ENCODE results near the gene RHOBTB1.

RHOBTB1 gene

GRCh38 chr10:60986791-60987190 is 42.8 kb upstream of the RHOBTB1 start:
- Histone ChIP-seq H3K4me1 (ENCODE audit: low read depth, poor library complexity, severe bottlenecking) (no peaks in the 10 kb centered on the region), H2AFZ (ENCODE audit: low read depth) (no peak overlapping the region), H4K20me1 (ENCODE audit: insufficient read depth) (no peaks in the 10 kb centered on the region), H3K36me3 (ENCODE audit: insufficient read depth) (no peaks in the 10 kb centered on the region), H3K4me3 (IDR thresholded peaks at IDR 0.05; ENCODE audit: insufficient read depth, low read depth, low read length) (no peak overlapping the region), H3K27me3 (ENCODE audit: insufficient read depth, low read depth) (no peaks in the 10 kb centered on the region), H3K27ac (no peak overlapping the region), H3K9ac (no peak overlapping the region), H3K79me2 (ENCODE audit: insufficient read depth, low read depth) (no peaks in the 10 kb centered on the region), H3K4me2 (no peak overlapping the region)
- TF ChIP-seq CTCF (conservative IDR thresholded peaks at IDR 0.05; ENCODE audit: low read depth, low read length) = no peak

- H3K79me2 ChIP-seq (ENCODE audit: insufficient read depth, low read depth) = no peaks in the 10 kb centered on the region
- H3K27ac ChIP-seq = no peak overlapping the region
- H3K9ac ChIP-seq = no peak overlapping the region
- no peak overlapping the region for H3K4me2 ChIP-seq
- no peak for TF ChIP-seq CTCF (conservative IDR thresholded peaks at IDR 0.05; ENCODE audit: low read depth, low read length)
- H2AFZ ChIP-seq (ENCODE audit: low read depth) = no peak overlapping the region
- H3K27me3 ChIP-seq (ENCODE audit: insufficient read depth, low read depth) = no peaks in the 10 kb centered on the region
- H4K20me1 ChIP-seq (ENCODE audit: insufficient read depth) = no peaks in the 10 kb centered on the region
- no peaks in the 10 kb centered on the region for H3K4me1 ChIP-seq (ENCODE audit: low read depth, poor library complexity, severe bottlenecking)
- H3K36me3 ChIP-seq (ENCODE audit: insufficient read depth) = no peaks in the 10 kb centered on the region
- H3K4me3 ChIP-seq (IDR thresholded peaks at IDR 0.05; ENCODE audit: insufficient read depth, low read depth, low read length) = no peak overlapping the region
These were observed 42.0 kb upstream of the RHOBTB1 start for GRCh38 chr10:60985951-60986350.

- Histone ChIP-seq H3K9ac (no peak overlapping the region), H3K4me3 (IDR thresholded peaks at IDR 0.05; ENCODE audit: insufficient read depth, low read depth, low read length) (no peak overlapping the region), H3K4me2 (no peak overlapping the region), H3K4me1 (ENCODE audit: low read depth, poor library complexity, severe bottlenecking) (no peaks in the 10 kb centered on the region), H3K36me3 (ENCODE audit: insufficient read depth) (no peaks in the 10 kb centered on the region), H4K20me1 (ENCODE audit: insufficient read depth) (no peaks in the 10 kb centered on the region), H2AFZ (ENCODE audit: low read depth) (no peak overlapping the region), H3K79me2 (ENCODE audit: insufficient read depth, low read depth) (no peaks in the 10 kb centered on the region), H3K27me3 (ENCODE audit: insufficient read depth, low read depth) (no peaks in the 10 kb centered on the region), H3K27ac (no peak overlapping the region)
- no peak for TF ChIP-seq CTCF (conservative IDR thresholded peaks at IDR 0.05; ENCODE audit: low read depth, low read length)
These were observed 37.0 kb upstream of the RHOBTB1 start for GRCh38 chr10:60980997-60981396.

GRCh38 chr10:60979667-60980104 is 35.7 kb upstream of the RHOBTB1 start:
- Histone ChIP-seq H3K4me2 (no peak overlapping the region), H3K4me3 (IDR thresholded peaks at IDR 0.05; ENCODE audit: insufficient read depth, low read depth, low read length) (no peak overlapping the region), H3K36me3 (ENCODE audit: insufficient read depth) (no peaks in the 10 kb centered on the region), H2AFZ (ENCODE audit: low read depth) (no peak overlapping the region), H4K20me1 (ENCODE audit: insufficient read depth) (no peaks in the 10 kb centered on the region), H3K4me1 (ENCODE audit: low read depth, poor library complexity, severe bottlenecking) (no peaks in the 10 kb centered on the region), H3K9ac (no peak overlapping the region), H3K27me3 (ENCODE audit: insufficient read depth, low read depth) (no peaks in the 10 kb centered on the region), H3K27ac (no peak overlapping the region), H3K79me2 (ENCODE audit: insufficient read depth, low read depth) (no peaks in the 10 kb centered on the region)
- no peak for TF ChIP-seq CTCF (conservative IDR thresholded peaks at IDR 0.05; ENCODE audit: low read depth, low read length)
